Inferior parietal cortex (tissue), 1 donor: ENCODE results near the gene PSMB9.
"Not testable (repeated sequence)": the region's sequence is repeated elsewhere in the genome, so short reads cannot be mapped to it uniquely, and the experiment has no call there.

ENCODE experiments used
- DNase-seq: peaks from one replicate; pipeline ENCODE4 v3.0.0-alpha.2; 2016; ENCODE audit errors: extremely low spot score

The PSMB9 gene

GRCh38 chr6:32860674-32861073 lies 6.7 kb downstream of the PSMB9 start:
- no peak for DNase-seq

DNA sequence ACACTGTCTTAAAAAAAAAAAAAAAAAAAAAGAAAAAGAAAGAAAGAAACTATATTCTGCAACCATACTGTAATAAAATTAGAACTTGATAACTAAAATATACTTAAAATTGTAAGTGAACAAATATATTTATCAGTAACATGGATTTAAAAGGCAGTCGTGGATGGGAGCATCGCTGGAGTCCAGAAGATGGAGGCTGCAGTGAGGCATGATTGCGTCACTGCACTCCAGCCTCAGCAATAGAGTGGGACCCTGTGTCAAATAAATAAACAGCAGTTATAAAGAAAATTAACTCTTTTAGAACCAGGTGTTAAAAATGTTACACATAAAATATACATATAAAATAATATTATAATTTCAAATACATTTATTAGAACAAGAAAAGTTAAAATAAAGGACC lies 8.7 kb downstream of the PSMB9 start:
- no peak for DNase-seq

- DNase-seq, result no peak
Measured at GRCh38 chr6:32865724-32866443, 11.9 kb downstream of the PSMB9 start.

- no peak for DNase-seq
Measured at GRCh38 chr6:32867022-32867477, 13.1 kb downstream of the PSMB9 start.

- DNase-seq, result no peak
Measured at GRCh38 chr6:32867554-32868256, 13.7 kb downstream of the PSMB9 start.

DNA sequence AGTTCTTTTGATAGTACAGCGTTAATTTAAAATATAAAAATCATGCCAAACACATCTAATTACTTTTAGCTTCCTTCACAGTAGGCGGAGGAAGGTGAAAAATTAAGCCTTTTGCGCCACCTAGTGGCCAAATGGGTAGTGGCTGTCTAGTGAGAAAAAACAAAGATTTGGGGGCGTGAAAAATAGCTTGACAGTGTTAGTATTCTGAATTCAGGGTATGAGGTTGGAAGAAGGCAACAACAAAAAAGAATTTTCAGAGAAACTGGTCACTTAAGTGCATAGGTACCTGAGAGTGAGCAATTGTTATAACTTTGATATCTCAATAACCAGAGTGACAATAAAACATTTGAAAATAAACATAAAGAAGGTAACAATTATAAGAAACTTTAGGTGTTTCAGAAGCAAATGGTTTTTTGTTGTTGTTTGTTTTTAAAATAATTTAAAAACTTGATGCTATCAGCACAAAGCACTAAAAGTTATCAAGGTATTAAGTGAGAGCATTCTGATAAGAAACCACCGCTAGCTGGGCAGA lies 14.3 kb downstream of the PSMB9 start:
- DNase-seq, result peak; percentile 97

- DNase-seq, result not testable (repeated sequence)
Measured at GRCh38 chr6:32873947-32874346, 20.0 kb downstream of the PSMB9 start.

DNA sequence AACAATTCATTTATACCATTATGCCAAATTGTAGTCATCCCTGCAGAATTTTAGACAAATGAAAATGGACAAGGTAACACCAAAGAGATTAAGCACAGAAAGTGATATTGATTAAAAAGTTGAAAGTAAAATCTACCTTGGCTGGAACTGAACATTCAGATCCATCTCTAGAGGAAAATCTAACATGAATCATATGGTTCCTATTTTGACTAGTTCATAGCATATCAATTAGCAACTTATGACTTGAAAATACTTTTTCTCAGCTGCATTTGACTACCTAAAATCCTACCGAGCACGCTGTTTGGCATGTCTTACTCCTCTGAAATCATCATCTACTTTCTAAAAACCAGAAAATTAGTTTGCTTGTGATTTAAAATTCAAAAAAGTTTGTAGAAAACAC lies 22.6 kb downstream of the PSMB9 start:
- no peak for DNase-seq

DNA sequence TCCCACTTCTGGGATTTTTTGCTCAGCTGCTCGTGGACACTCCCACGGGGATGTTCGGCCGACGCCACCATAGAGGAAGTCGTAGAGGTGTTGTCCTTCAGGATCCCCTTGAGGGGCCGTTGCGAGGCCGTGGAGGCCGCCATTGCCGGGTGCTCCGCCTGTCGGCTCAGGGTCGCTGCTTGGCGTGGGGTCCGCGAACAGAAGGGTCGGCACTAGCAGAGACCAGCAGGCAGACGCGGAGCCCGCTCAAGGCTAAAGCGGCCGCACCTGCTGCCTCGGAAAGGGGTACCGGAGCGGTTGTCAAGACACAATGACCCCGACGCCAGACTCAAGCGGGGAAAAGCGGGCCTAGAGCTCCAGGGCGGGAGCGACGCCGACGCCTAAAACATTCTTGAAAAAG lies 25.7 kb downstream of the PSMB9 start:
- no peak for DNase-seq

DNA sequence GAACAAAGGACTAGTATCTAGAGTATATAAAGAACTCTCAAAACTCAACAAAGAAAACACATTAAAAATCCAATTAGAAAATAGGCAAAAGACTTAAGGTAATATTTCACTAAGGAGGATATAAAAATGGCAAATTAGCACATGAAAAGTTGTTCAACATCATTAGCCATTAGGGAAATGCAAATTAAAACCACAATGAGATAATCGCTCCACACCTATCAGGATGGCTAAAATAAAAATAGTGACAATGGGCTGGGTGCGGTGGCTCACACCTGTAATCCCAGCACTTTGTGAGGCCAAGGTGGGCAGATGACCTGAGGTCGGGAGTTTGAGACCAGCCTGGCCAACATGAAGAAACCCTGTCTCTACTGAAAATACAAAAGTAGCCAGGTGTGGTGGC lies 27.0 kb downstream of the PSMB9 start:
- not testable (repeated sequence) for DNase-seq

GRCh38 chr6:32882879-32883250 lies 28.9 kb downstream of the PSMB9 start:
- DNase-seq, result no peak

GRCh38 chr6:32883789-32884188 lies 29.8 kb downstream of the PSMB9 start:
- no peak for DNase-seq

GRCh38 chr6:32885698-32886286 lies 31.8 kb downstream of the PSMB9 start:
- peak; percentile 93 for DNase-seq

GRCh38 chr6:32886681-32887383 lies 32.8 kb downstream of the PSMB9 start:
- no peak for DNase-seq

- DNase-seq, result no peak
Measured at GRCh38 chr6:32887616-32888015, 33.6 kb downstream of the PSMB9 start.

DNA sequence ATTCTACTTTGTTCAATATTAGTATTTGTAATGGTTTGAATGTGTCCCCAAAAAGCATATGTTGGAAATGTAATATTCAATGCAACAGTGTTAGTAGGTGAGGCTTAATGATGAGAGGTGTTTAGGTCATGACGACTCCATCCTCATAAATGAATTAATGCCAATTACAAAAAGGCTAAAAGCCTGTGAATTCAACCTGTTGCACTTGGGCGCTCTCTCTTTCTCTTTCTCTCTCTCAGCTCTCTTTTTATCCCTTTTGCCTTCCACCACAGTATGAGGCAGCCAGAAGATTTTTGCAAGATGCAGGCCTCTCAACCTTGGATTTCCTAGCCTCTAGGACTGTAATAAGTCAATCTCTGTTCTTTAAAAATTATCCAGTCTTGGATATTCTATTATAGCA lies 34.6 kb downstream of the PSMB9 start:
- DNase-seq, result no peak

- no peak for DNase-seq
Measured at GRCh38 chr6:32889533-32889932, 35.5 kb downstream of the PSMB9 start.

- no peak for DNase-seq
Measured at GRCh38 chr6:32890831-32891230, 36.8 kb downstream of the PSMB9 start.

GRCh38 chr6:32894085-32895005 lies 40.4 kb downstream of the PSMB9 start:
- peak; percentile 93 for DNase-seq

DNA sequence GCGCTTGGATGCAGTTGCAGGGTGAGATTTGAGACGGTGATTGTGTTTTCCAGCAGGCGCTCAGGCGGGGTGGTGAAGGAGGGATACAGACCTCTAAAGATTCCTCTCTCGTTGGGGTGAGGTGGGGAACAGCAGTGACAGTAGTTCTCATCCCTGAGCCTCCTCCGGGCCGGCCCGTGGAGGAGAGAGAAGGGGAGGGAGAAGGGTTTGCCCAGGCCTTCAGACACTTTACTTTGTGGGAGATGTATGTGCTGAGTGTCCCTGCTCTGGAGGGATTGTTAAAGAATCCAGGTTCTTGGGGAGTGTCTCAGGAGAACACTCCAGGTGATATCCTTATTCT lies 41.0 kb downstream of the PSMB9 start:
- no peak for DNase-seq

GRCh38 chr6:32903952-32904351 lies 50.0 kb downstream of the PSMB9 start:
- DNase-seq, result no peak
